GM12878 (cell line): Measurements from ENCODE around the gene ENPP7. TPM values are rescaled to one million over a fixed set of nuclear protein-coding genes. Genes with fewer than 3 reads are reported as not detected.

ENCODE experiments used
- ATAC-seq: fragments of 200-7000 bp; cut with Tn5 transposase; 3 replicates; pipeline ENCODE4 v1.9.1; 2020; ENCODE audit warnings: mild to moderate bottlenecking, moderate library complexity
- BruUV-seq: library from RNA; stranded (reverse); fragments of 400-500 nt; replicated peaks from 2 replicates; lab custom pipeline; 2021; lab: Mats Ljungman, UMichigan
- CTCF ChIA-PET: fragments of 300-600 bp; sonication (Branson Sonifier 250); formaldehyde crosslinking; extraction: SDS; loops from one replicate; lab custom pipeline; 2021; ENCODE audit warnings: inconsistent platforms; lab: Yijun Ruan, JAX
- POLR2A ChIA-PET: fragments of 350-600 bp; formaldehyde crosslinking; extraction: SDS; loops from one replicate; lab custom pipeline; 2021; ENCODE audit warnings: inconsistent platforms; lab: Charles Lee
- RAD21 ChIA-PET: fragments of 300-600 bp; sonication (Branson Sonifier 250); formaldehyde crosslinking; loops from one replicate; lab custom pipeline; 2023; ENCODE audit warnings: antibody characterized with exemption; ENCODE audit not compliant: unreplicated experiment; lab: Charles Lee
- SMC1A ChIA-PET: fragments of 300-600 bp; sonication (Branson Sonifier 250); formaldehyde crosslinking; loops from one replicate; lab custom pipeline; 2023; ENCODE audit not compliant: unreplicated experiment, uncharacterized antibody; lab: Charles Lee
- DNase-seq: peaks from one replicate; pipeline ENCODE4 v3.0.0-alpha.2; 2011; ENCODE audit warnings: low read depth, low spot score
- FAIRE-seq: peaks from 3 replicates; lab custom pipeline; 2011; peaks lifted over from hg19 to GRCh38; lab: Jason Lieb, UNC
- H2AFZ ChIP-seq: 2 replicates; pipeline ENCODE4 v1.6.0; 2011; ENCODE audit warnings: low read depth, low read length, control low read depth; ENCODE audit not compliant: control insufficient read depth
- H3K27ac ChIP-seq: 2 replicates; pipeline ENCODE4 v1.5.1; 2011; ENCODE audit warnings: control low read depth; ENCODE audit not compliant: control insufficient read depth, insufficient read depth
- H3K27me3 ChIP-seq, 2 experiments: replicated peaks in 1 of 2; 2 replicates each; pipeline versions ENCODE4 v1.6.0 to v1.6.1; 2011; ENCODE audit warnings: low read length in 1 of 2; ENCODE audit not compliant: control insufficient read depth in 2 of 2, insufficient read depth in 2 of 2
- H3K36me3 ChIP-seq, 2 experiments: 2 replicates each; pipeline ENCODE4 v1.5.1; 2011; ENCODE audit warnings: low read length in 1 of 2; ENCODE audit not compliant: control insufficient read depth in 2 of 2, insufficient read depth in 2 of 2
- H3K4me1 ChIP-seq: 2 replicates; pipeline ENCODE4 v1.6.1; 2011; ENCODE audit warnings: mild to moderate bottlenecking, low read length, moderate library complexity, mixed read lengths; ENCODE audit not compliant: control insufficient read depth, insufficient read depth
- H3K4me2 ChIP-seq: 2 replicates; pipeline ENCODE4 v1.6.0; 2011; ENCODE audit warnings: control low read depth; ENCODE audit not compliant: control insufficient read depth, insufficient read depth
- H3K4me3 ChIP-seq: fragments of 200-600 bp; sonication (generic); 2 replicates; pipeline ENCODE4 v1.5.1; 2016
- H3K79me2 ChIP-seq: 2 replicates; pipeline ENCODE4 v1.6.0; 2011; ENCODE audit warnings: low read length; ENCODE audit not compliant: control insufficient read depth, insufficient read depth
- H3K9ac ChIP-seq: 2 replicates; pipeline ENCODE4 v1.8.0; 2011; ENCODE audit warnings: low read length, control low read depth, mixed read lengths; ENCODE audit not compliant: control insufficient read depth, insufficient read depth
- H3K9me3 ChIP-seq: replicated peaks from 3 replicates; pipeline ENCODE4 v1.5.1; 2011; ENCODE audit warnings: mild to moderate bottlenecking, low read length; ENCODE audit not compliant: control insufficient read depth, insufficient read depth
- H4K20me1 ChIP-seq: 2 replicates; pipeline ENCODE4 v1.6.0; 2011; ENCODE audit not compliant: control insufficient read depth, insufficient read depth
- ASH2L ChIP-seq: fragments of 300-600, 200-600 bp; sonication (generic); IDR thresholded peaks from 2 replicates; pipeline ENCODE4 v1.6.1; 2017; ENCODE audit warnings: low read depth, mild to moderate bottlenecking, borderline replicate concordance
- ATF7 ChIP-seq: fragments of 450-650 bp; IDR thresholded peaks from 2 replicates; pipeline ENCODE4 v1.6.1; 2016; ENCODE audit warnings: low read depth, mild to moderate bottlenecking
- CBX3 ChIP-seq: fragments of 200-600 bp; sonication (generic); IDR thresholded peaks from 2 replicates; pipeline ENCODE4 v1.6.1; 2016; ENCODE audit warnings: low read depth, borderline replicate concordance
- IKZF2 ChIP-seq, 2 experiments: fragments of 450-650 bp; IDR thresholded peaks; 2 replicates each; pipeline ENCODE4 v1.6.1; 2017; ENCODE audit warnings: mild to moderate bottlenecking in 2 of 2, moderate library complexity in 2 of 2
- POLR2A ChIP-seq: IDR thresholded peaks from 2 replicates; pipeline ENCODE4 v1.6.1; 2011; ENCODE audit warnings: low read depth, mild to moderate bottlenecking, low read length
- SUZ12 ChIP-seq: fragments of 200-600 bp; sonication (generic); IDR thresholded peaks from one replicate; pipeline ENCODE4 v1.6.1; 2018; ENCODE audit warnings: antibody characterized with exemption, mild to moderate bottlenecking; ENCODE audit not compliant: unreplicated experiment
- WGBS: methylation state at CpG from one replicate; pipeline ENCODE4 v1.1.6; 2016; ENCODE audit warnings: low lambda C conversion rate; ENCODE audit not compliant: insufficient replicate concordance, insufficient coverage; ENCODE audit errors: missing lambda C conversion rate; 5-methylcytosine and 5-hydroxymethylcytosine counted together
- in situ Hi-C: fragments of 300-500 bp; cut with MboI; formaldehyde crosslinking; loops from 9 replicates; pipeline ENCODE4 v1.14.3; 2018; ENCODE audit warnings: mixed read lengths
- intact Hi-C: fragments of 100-400 bp; cut with micrococcal nuclease; formaldehyde crosslinking; loops from one replicate; pipeline ENCODE4 v1.14.2; 2022; ENCODE audit not compliant: unreplicated experiment
- polyA plus RNA-seq, 11 experiments: library from polyadenylated mRNA; depleted of rRNA in 4 of 11; unstranded in 6 of 11; stranded (reverse) in 5 of 11; fragments of >200 nt; fragmentation: Nextera tagmentation in 4 of 11; fragmentation: Illumina TruSeq in 1 of 11; extraction: Ambion mirVana in 4 of 11; extraction: Trizol in 1 of 11; gene quantifications; 1 replicate in 1 of 11; 2 replicates in 10 of 11; pipeline versions ENCODE4 v1.2.1 to v1.2.3, GENCODE V29; 2011 to 2016; ENCODE audit warnings: inconsistent platforms in 2 of 11, missing spikeins in 2 of 11, low read depth in 1 of 11
- total RNA-seq, 4 experiments: library from RNA; depleted of rRNA in 3 of 4; stranded (reverse); fragments of >200 nt in 3 of 4; fragmentation: Illumina TruSeq in 1 of 4; extraction: Trizol in 1 of 4; gene quantifications; 2 replicates each; pipeline versions ENCODE4 v1.2.1 to v1.2.3, GENCODE V29; 2013 to 2021
- TF ChIP-seq, protein P1 (sequence below): IDR thresholded peaks from 2 replicates; pipeline ENCODE4 v1.6.1; 2011; ENCODE audit warnings: borderline replicate concordance, low read depth, mild to moderate bottlenecking, moderate library complexity, low read length; ENCODE audit not compliant: insufficient read depth, poor library complexity, severe bottlenecking
- TF ChIP-seq, protein P2 (sequence below): fragments of 450-650 bp; IDR thresholded peaks from 2 replicates; pipeline ENCODE4 v1.6.1; 2017; ENCODE audit warnings: mild to moderate bottlenecking, moderate library complexity

Gene ENPP7
- total and polyA plus RNA-seq, 10 of the 15 experiments (the other 5 are each of a cell fraction or from before 2014, with no cell fraction given): 0.04 to 0.41 (median 0.18) TPM; not detected in 1

DNA sequence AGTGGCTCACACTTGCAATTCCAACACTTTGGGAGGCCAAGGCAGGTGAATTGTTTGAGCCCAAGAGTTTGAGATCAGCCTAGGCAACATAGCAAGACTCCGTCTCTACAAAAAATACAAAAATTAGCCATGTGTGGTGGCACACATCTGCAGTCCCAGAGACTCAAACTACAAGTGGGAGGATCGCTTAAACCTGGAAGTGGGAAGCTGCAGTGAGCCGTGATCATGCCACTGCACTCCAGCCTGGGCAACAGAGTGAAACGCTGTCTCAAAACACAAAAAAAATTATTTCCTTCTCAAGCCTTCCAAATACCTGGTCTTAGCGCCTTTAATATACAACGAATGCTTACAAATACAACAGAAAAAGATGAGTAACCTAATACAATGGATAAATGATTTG lies 27.5 kb downstream of the ENPP7 start:
- FAIRE-seq: no peak
- H3K79me2 ChIP-seq: no peaks in the 10 kb centered on the region
- H3K27ac ChIP-seq: no peak overlapping the region
- ChIA-PET POLR2A (interaction anchor here (0.7 kb wide), 1 partner anchor 511 kb away, joined by 3 read pairs; no protein-coding TSS in a partner anchor), SMC1A (no interaction called here), CTCF (interaction anchor here (1.1 kb wide), 1 partner anchor 217 kb away, joined by 3 read pairs; no protein-coding TSS in a partner anchor), RAD21 (no interaction called here)
- no peak overlapping the region for H3K4me2 ChIP-seq
- no peaks in the 10 kb centered on the region; a peak in 1 of 4 replicates for H3K27me3 ChIP-seq
- in situ Hi-C loops (no loop called here), intact Hi-C loops (no loop called here)
- 69% methylated on average over 6 of the region's 6 CpGs for WGBS
- H4K20me1 ChIP-seq: no peaks in the 10 kb centered on the region
- H3K9ac ChIP-seq: no peak overlapping the region
- no peaks in the 10 kb centered on the region for H3K4me1 ChIP-seq
- ATAC-seq: no peak
- no peak for DNase-seq
- no peaks in the 10 kb centered on the region for H3K36me3 ChIP-seq
- H3K9me3 ChIP-seq: no peaks in the 10 kb centered on the region
- H3K4me3 ChIP-seq: no peak overlapping the region
- no peak for TF ChIP-seq SUZ12
- no peak overlapping the region for H2AFZ ChIP-seq
- no TSS peak for BruUV-seq

DNA sequence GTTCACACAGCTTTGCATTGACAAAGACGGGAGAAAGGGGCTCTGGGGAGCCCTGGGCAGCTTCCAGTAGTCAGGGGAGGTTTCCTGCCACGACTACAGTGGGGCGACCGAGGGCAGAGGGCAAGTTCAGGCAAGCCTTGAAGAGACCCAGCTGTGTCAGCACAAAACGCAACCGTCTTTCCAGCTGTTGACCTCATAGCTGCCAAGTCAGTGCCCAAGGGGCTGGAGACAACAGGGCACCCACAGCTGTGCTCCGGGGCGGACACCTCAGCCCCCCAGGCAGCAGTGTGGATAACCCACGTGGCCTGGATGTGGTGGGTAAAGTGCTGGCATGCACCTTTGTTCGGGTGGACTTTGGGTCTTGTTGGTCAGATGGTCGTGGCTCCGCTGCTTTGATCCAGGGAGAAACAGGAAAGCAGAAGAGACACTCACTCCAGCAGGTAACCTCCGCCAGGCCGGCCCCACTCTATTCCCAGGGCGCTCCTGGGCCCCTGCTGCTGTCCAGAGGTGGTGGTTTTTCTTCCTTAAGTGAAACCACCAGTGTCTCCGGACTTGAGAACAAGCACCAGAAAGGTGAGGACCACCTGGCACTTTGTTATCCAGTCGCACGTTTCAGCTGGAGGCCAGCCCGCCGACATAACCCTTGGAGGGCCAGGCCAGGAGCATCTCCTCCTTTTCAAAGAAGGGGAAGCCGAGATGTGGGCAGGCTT lies 29.6 kb downstream of the ENPP7 start:
- Histone ChIP-seq H3K4me2 (no peak overlapping the region), H4K20me1 (no peaks in the 10 kb centered on the region), H3K36me3 (no peaks in the 10 kb centered on the region), H3K4me3 (no peak overlapping the region), H3K4me1 (no peaks in the 10 kb centered on the region), H3K9ac (no peak overlapping the region), H3K27me3 (no peaks in the 10 kb centered on the region; a peak in 1 of 4 replicates), H3K9me3 (no peaks in the 10 kb centered on the region), H3K79me2 (no peaks in the 10 kb centered on the region), H3K27ac (no peak overlapping the region), H2AFZ (peak overlapping the region; percentile 48)
- ChIA-PET SMC1A (no interaction called here), RAD21 (no interaction called here), POLR2A (no interaction called here), CTCF (interaction anchor here (0.5 to 1.8 kb wide), 4 partner anchors 14 to 1053 kb away, joined by 3 to 8 read pairs (median 3); no protein-coding TSS in a partner anchor)
- in situ Hi-C loops (no loop called here), intact Hi-C loops (no loop called here)
- 43% methylated on average over 21 of the region's 21 CpGs for WGBS
- FAIRE-seq (no peak), ATAC-seq (peak; percentile 55), DNase-seq (no peak)
- no TSS peak for BruUV-seq
- TF ChIP-seq, protein P1, sequence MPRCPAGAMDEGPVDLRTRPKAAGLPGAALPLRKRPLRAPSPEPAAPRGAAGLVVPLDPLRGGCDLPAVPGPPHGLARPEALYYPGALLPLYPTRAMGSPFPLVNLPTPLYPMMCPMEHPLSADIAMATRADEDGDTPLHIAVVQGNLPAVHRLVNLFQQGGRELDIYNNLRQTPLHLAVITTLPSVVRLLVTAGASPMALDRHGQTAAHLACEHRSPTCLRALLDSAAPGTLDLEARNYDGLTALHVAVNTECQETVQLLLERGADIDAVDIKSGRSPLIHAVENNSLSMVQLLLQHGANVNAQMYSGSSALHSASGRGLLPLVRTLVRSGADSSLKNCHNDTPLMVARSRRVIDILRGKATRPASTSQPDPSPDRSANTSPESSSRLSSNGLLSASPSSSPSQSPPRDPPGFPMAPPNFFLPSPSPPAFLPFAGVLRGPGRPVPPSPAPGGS: no peak
- TF ChIP-seq IKZF2 (IDR thresholded peaks at IDR 0.05) (no peak), ATF7 (no peak), ASH2L (no peak), POLR2A (no peak), CBX3 (no peak)
- TF ChIP-seq, protein P2, sequence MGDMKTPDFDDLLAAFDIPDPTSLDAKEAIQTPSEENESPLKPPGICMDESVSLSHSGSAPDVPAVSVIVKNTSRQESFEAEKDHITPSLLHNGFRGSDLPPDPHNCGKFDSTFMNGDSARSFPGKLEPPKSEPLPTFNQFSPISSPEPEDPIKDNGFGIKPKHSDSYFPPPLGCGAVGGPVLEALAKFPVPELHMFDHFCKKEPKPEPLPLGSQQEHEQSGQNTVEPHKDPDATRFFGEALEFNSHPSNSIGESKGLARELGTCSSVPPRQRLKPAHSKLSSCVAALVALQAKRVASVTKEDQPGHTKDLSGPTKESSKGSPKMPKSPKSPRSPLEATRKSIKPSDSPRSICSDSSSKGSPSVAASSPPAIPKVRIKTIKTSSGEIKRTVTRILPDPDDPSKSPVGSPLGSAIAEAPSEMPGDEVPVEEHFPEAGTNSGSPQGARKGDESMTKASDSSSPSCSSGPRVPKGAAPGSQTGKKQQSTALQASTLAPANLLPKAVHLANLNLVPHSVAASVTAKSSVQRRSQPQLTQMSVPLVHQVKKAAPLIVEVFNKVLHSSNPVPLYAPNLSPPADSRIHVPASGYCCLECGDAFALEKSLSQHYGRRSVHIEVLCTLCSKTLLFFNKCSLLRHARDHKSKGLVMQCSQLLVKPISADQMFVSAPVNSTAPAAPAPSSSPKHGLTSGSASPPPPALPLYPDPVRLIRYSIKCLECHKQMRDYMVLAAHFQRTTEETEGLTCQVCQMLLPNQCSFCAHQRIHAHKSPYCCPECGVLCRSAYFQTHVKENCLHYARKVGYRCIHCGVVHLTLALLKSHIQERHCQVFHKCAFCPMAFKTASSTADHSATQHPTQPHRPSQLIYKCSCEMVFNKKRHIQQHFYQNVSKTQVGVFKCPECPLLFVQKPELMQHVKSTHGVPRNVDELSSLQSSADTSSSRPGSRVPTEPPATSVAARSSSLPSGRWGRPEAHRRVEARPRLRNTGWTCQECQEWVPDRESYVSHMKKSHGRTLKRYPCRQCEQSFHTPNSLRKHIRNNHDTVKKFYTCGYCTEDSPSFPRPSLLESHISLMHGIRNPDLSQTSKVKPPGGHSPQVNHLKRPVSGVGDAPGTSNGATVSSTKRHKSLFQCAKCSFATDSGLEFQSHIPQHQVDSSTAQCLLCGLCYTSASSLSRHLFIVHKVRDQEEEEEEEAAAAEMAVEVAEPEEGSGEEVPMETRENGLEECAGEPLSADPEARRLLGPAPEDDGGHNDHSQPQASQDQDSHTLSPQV: no peak
